Ovary (tissue), 9 donors: ENCODE measurements around the gene NOX3. TPM values are rescaled to one million over a fixed set of nuclear protein-coding genes. Genes with fewer than 3 reads are reported as not detected.

Experiments
- DNase-seq, 5 donors: peaks; one replicate each; pipeline ENCODE4 v3.0.0-alpha.2; 2019 to 2020
- H3K27ac ChIP-seq, 2 donors: fragments of 200-600 bp; one replicate each; pipeline versions ENCODE4 v1.5.1 to v1.8.0; 2019 to 2022
- H3K27me3 ChIP-seq: fragments of 200-600 bp; one replicate; pipeline ENCODE4 v1.8.0; 2022
- H3K36me3 ChIP-seq: fragments of 200-600 bp; sonication (generic); one replicate; pipeline ENCODE4 v1.5.1; 2019
- H3K4me1 ChIP-seq: one replicate; pipeline ENCODE4 v1.8.1; 2013; ENCODE audit warnings: mild to moderate bottlenecking, moderate library complexity; ENCODE audit not compliant: insufficient read depth
- H3K4me3 ChIP-seq: fragments of 200-600 bp; sonication (generic); one replicate; pipeline ENCODE4 v1.5.1; 2017
- H3K9me3 ChIP-seq, 2 donors: fragments of 200-600 bp in 1 of 2; sonication (generic) in 1 of 2; one replicate each; pipeline versions ENCODE4 v1.5.1 to v1.8.1; 2013 to 2019; ENCODE audit warnings: mild to moderate bottlenecking in 1 of 2, moderate library complexity in 1 of 2
- CTCF ChIP-seq, 3 donors: fragments of 450-650 bp in 2 of 3; fragments of 200-600 bp in 1 of 3; IDR thresholded peaks; one replicate each; pipeline versions ENCODE4 v1.5.1 to v1.8.0; 2016 to 2022; ENCODE audit warnings: antibody characterized with exemption in 3 of 3, mild to moderate bottlenecking in 1 of 3
- EP300 ChIP-seq: sonication (generic); formaldehyde crosslinking; IDR thresholded peaks from one replicate; pipeline ENCODE4 v1.6.1; 2017; ENCODE audit warnings: antibody characterized with exemption
- POLR2A ChIP-seq: fragments of 450-650 bp; IDR thresholded peaks from one replicate; pipeline ENCODE4 v1.6.1; 2017; ENCODE audit warnings: antibody characterized with exemption, mild to moderate bottlenecking, moderate library complexity
- WGBS, 3 donors: extraction: QIAGEN DNeasy Blood & Tissue Kit in 1 of 3; methylation state at CpG; one replicate each; pipeline versions ENCODE4 v1.1.5 to v1.1.7; 2013 to 2017; 5-methylcytosine and 5-hydroxymethylcytosine counted together
- intact Hi-C, 4 donors: fragments of 100-400 bp; cut with DNase I; formaldehyde crosslinking; loops; one replicate each; pipeline versions ENCODE4 v1.11.0 to v1.15.1; 2022 to 2023
- polyA plus RNA-seq, 2 donors: library from polyadenylated mRNA; stranded (reverse); fragments of 200-250 nt in 1 of 2; fragments of 350-450 nt in 1 of 2; fragmentation: Illumina TruSeq in 1 of 2; extraction: RNeasy Lipid Tissue Mini Kit (QIAGEN cat#74804) in 1 of 2; gene quantifications; one replicate each; pipeline ENCODE4 v1.2.3, GENCODE V29; 2013 to 2014
- total RNA-seq, 7 donors: library from RNA; depleted of rRNA in 2 of 7; stranded (reverse); fragments of >200 nt in 2 of 7; fragmentation: NEBNext Ultra II Directional in 3 of 7; extraction: Animal tissue kit (Norgen Biotek cat#: 25700) in 3 of 7; gene quantifications; one replicate each; pipeline versions ENCODE4 v1.1.0 to v1.2.4, GENCODE V29; 2016 to 2023
- donor health status: DM: no; HTN: no; CAD: no; lungs with moderate emphysema.
- donor health status: DM: no; HTN: no; CAD: no.
- donor health status: Bipolar disorder and iron deficiency.
- donor health status: DM: yes; HTN: yes; CAD: no.
- donor health status: DM: no; HTN: no; CAD: no.
- donor health status: DM: yes; HTN: yes; CAD: no.

The NOX3 gene
- total and polyA plus RNA-seq, 9 donors = not detected

- H3K36me3 ChIP-seq = no peaks in the 10 kb centered on the region
- no peak overlapping the region for H3K27ac ChIP-seq
- WGBS, 3 donors = 69 to 74% (median 74%) methylated on average over 4 of the region's 4 CpGs
- H3K27me3 ChIP-seq = no peaks in the 10 kb centered on the region
- no peaks in the 10 kb centered on the region for H3K9me3 ChIP-seq
- intact Hi-C loops = no loop called here
- TF ChIP-seq EP300 = no peak
- no peak for TF ChIP-seq POLR2A
- TF ChIP-seq CTCF (IDR thresholded peaks at IDR 0.05) = no peak
- H3K4me1 ChIP-seq = no peaks in the 10 kb centered on the region
- no peak overlapping the region for H3K4me3 ChIP-seq
- DNase-seq = no peak
Observed at GRCh38 chr6:155441112-155441465, 14.6 kb downstream of the NOX3 start.

- TF ChIP-seq POLR2A = no peak
- no peak for TF ChIP-seq EP300
- no peak for TF ChIP-seq CTCF (IDR thresholded peaks at IDR 0.05)
Observed at GRCh38 chr6:155440398-155441111, 15.1 kb downstream of the NOX3 start.

GRCh38 chr6:155439376-155439775, 16.3 kb downstream of the NOX3 start:
- no peak for TF ChIP-seq POLR2A
- no peak for TF ChIP-seq CTCF (IDR thresholded peaks at IDR 0.05)
- no peak for TF ChIP-seq EP300
- H3K4me3 ChIP-seq = no peak overlapping the region
- 90 to 97% (median 93%) methylated on average over 3 of the region's 3 CpGs for WGBS, 3 donors
- no peak for DNase-seq
- H3K4me1 ChIP-seq = no peaks in the 10 kb centered on the region
- H3K9me3 ChIP-seq = no peaks in the 10 kb centered on the region
- H3K36me3 ChIP-seq = no peaks in the 10 kb centered on the region
- intact Hi-C loops = no loop called here
- no peak overlapping the region for H3K27ac ChIP-seq
- H3K27me3 ChIP-seq = no peaks in the 10 kb centered on the region

More at GRCh38 chr6:155440398-155441111, 15.1 kb downstream of the NOX3 start:
- no peaks in the 10 kb centered on the region for H3K36me3 ChIP-seq
- H3K27me3 ChIP-seq = no peaks in the 10 kb centered on the region
- no peak overlapping the region for H3K4me3 ChIP-seq
- no peaks in the 10 kb centered on the region for H3K9me3 ChIP-seq
- intact Hi-C loops = no loop called here
- H3K27ac ChIP-seq = no peak overlapping the region
- DNase-seq = no peak
- H3K4me1 ChIP-seq = no peaks in the 10 kb centered on the region
- WGBS, 3 donors = 66 to 76% (median 70%) methylated on average over 6 of the region's 6 CpGs

GRCh38 chr6:155436981-155437749, 18.5 kb downstream of the NOX3 start:
- Histone ChIP-seq H3K36me3 (no peaks in the 10 kb centered on the region), H3K27ac (no peak overlapping the region), H3K27me3 (no peaks in the 10 kb centered on the region), H3K4me3 (no peak overlapping the region), H3K9me3 (no peaks in the 10 kb centered on the region), H3K4me1 (no peaks in the 10 kb centered on the region)
- TF ChIP-seq CTCF (IDR thresholded peaks at IDR 0.05) (no peak), POLR2A (no peak), EP300 (no peak)
- no peak for DNase-seq
- WGBS, 3 donors = 64 to 79% (median 64%) methylated on average over 5 of the region's 5 CpGs
- intact Hi-C loops = no loop called here
